ENCODE data around the gene PLEKHM3.

Gene PLEKHM3

DNA sequence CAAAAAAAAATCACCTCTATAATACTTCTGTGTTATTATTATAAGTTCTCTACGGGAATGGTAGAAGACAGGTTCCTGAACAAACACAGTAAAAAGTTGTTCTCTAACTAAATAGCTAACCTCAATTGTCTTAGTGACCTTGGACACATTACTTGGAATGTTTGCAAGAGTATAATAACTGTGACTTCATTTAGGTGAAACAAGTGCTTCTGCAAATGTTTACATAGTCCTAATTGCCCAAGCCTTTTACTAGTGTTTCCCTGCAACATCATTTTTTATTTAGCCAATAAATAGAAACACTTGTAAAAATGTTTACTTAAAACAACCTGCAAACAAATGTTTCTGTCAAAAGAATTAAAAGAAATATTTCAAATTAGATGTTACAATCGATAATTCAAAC is 9.9 kb downstream of the PLEKHM3 start:
- H3K4me3 ChIP-seq (replicated peaks; ENCODE audit: insufficient read depth, low read length), result no peak overlapping the region
- DNase-seq (ENCODE audit: low read depth in 1 of 2, low spot score in 1 of 2), result no peak
- TF ChIP-seq SPI1 (IDR thresholded peaks at IDR 0.05; ENCODE audit: borderline replicate concordance, low read depth) (no peak), POLR2AphosphoS5 (IDR thresholded peaks at IDR 0.05; ENCODE audit: low read depth) (no peak), GABPA (IDR thresholded peaks at IDR 0.05; ENCODE audit: low read depth) (no peak), CTCF (IDR thresholded peaks at IDR 0.05; ENCODE audit: insufficient read depth, low read length) (no peak)
- TF ChIP-seq, protein P1, sequence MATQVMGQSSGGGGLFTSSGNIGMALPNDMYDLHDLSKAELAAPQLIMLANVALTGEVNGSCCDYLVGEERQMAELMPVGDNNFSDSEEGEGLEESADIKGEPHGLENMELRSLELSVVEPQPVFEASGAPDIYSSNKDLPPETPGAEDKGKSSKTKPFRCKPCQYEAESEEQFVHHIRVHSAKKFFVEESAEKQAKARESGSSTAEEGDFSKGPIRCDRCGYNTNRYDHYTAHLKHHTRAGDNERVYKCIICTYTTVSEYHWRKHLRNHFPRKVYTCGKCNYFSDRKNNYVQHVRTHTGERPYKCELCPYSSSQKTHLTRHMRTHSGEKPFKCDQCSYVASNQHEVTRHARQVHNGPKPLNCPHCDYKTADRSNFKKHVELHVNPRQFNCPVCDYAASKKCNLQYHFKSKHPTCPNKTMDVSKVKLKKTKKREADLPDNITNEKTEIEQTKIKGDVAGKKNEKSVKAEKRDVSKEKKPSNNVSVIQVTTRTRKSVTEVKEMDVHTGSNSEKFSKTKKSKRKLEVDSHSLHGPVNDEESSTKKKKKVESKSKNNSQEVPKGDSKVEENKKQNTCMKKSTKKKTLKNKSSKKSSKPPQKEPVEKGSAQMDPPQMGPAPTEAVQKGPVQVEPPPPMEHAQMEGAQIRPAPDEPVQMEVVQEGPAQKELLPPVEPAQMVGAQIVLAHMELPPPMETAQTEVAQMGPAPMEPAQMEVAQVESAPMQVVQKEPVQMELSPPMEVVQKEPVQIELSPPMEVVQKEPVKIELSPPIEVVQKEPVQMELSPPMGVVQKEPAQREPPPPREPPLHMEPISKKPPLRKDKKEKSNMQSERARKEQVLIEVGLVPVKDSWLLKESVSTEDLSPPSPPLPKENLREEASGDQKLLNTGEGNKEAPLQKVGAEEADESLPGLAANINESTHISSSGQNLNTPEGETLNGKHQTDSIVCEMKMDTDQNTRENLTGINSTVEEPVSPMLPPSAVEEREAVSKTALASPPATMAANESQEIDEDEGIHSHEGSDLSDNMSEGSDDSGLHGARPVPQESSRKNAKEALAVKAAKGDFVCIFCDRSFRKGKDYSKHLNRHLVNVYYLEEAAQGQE (IDR thresholded peaks at IDR 0.05; ENCODE audit: insufficient replicate concordance, low read depth), result no peak
- H3K27ac ChIP-seq (replicated peaks), result no peak overlapping the region
- H3K27me3 ChIP-seq (ENCODE audit: insufficient read depth, poor library complexity, severe bottlenecking), result no peaks in the 10 kb centered on the region

GRCh38 chr2:208013285-208014178 is 11.8 kb downstream of the PLEKHM3 start:
- no peak for DNase-seq (ENCODE audit: low read depth in 1 of 2, low spot score in 1 of 2)
- no peak for TF ChIP-seq POLR2AphosphoS5 (IDR thresholded peaks at IDR 0.05; ENCODE audit: low read depth)
- TF ChIP-seq SPI1 (IDR thresholded peaks at IDR 0.05; ENCODE audit: borderline replicate concordance, low read depth), result no peak
- no peak for TF ChIP-seq GABPA (IDR thresholded peaks at IDR 0.05; ENCODE audit: low read depth)
- no peak for TF ChIP-seq CTCF (IDR thresholded peaks at IDR 0.05; ENCODE audit: insufficient read depth, low read length)
- TF ChIP-seq, protein P1 (IDR thresholded peaks at IDR 0.05; ENCODE audit: insufficient replicate concordance, low read depth), result no peak
- Histone ChIP-seq H3K27me3 (ENCODE audit: insufficient read depth, poor library complexity, severe bottlenecking) (no peaks in the 10 kb centered on the region), H3K27ac (replicated peaks) (no peak overlapping the region), H3K4me3 (replicated peaks; ENCODE audit: insufficient read depth, low read length) (no peak overlapping the region)

GRCh38 chr2:208012449-208012848 is 12.9 kb downstream of the PLEKHM3 start:
- Histone ChIP-seq H3K27ac (replicated peaks) (no peak overlapping the region; the same call in 1 of the 2 replicates), H3K27me3 (ENCODE audit: insufficient read depth, poor library complexity, severe bottlenecking) (no peaks in the 10 kb centered on the region), H3K4me3 (replicated peaks; ENCODE audit: insufficient read depth, low read length) (no peak overlapping the region)
- no peak for TF ChIP-seq POLR2AphosphoS5 (IDR thresholded peaks at IDR 0.05; ENCODE audit: low read depth)
- TF ChIP-seq CTCF (IDR thresholded peaks at IDR 0.05; ENCODE audit: insufficient read depth, low read length), result no peak
- TF ChIP-seq GABPA (IDR thresholded peaks at IDR 0.05; ENCODE audit: low read depth), result no peak
- TF ChIP-seq SPI1 (IDR thresholded peaks at IDR 0.05; ENCODE audit: borderline replicate concordance, low read depth), result no peak
- TF ChIP-seq, protein P1 (IDR thresholded peaks at IDR 0.05; ENCODE audit: insufficient replicate concordance, low read depth), result no peak
- DNase-seq (ENCODE audit: low read depth in 1 of 2, low spot score in 1 of 2), result peak in 1 of 2 experiments; percentile 33
